Measurements from ENCODE around the gene CDH20.

Gene CDH20

GRCh38 chr18:61420218-61420885, 87.1 kb downstream of the CDH20 start:
- DNase-seq (ENCODE audit: low spot score), result no peak

GRCh38 chr18:61426492-61427053, 93.3 kb downstream of the CDH20 start:
- DNase-seq (ENCODE audit: low spot score), result no peak

GRCh38 chr18:61428266-61428665, 95.0 kb downstream of the CDH20 start:
- DNase-seq (ENCODE audit: low spot score), result no peak

GRCh38 chr18:61432590-61432989, 99.4 kb downstream of the CDH20 start:
- DNase-seq (ENCODE audit: low spot score), result no peak

GRCh38 chr18:61435064-61435652, 101.9 kb downstream of the CDH20 start:
- peak; percentile 19 for DNase-seq (ENCODE audit: low spot score)

- no peak for DNase-seq (ENCODE audit: low spot score)
Observed at GRCh38 chr18:61443081-61443725, 110.0 kb downstream of the CDH20 start.

GRCh38 chr18:61448316-61448715, 115.1 kb downstream of the CDH20 start:
- no peak for DNase-seq (ENCODE audit: low spot score)

- DNase-seq (ENCODE audit: low spot score), result no peak
Observed at GRCh38 chr18:61459896-61460648, 126.8 kb downstream of the CDH20 start.

GRCh38 chr18:61464551-61465142, 131.4 kb downstream of the CDH20 start:
- DNase-seq (ENCODE audit: low spot score), result no peak

- no peak for DNase-seq (ENCODE audit: low spot score)
Observed at GRCh38 chr18:61466736-61467135, 133.5 kb downstream of the CDH20 start.

GRCh38 chr18:61470031-61470674, 136.9 kb downstream of the CDH20 start:
- no peak for DNase-seq (ENCODE audit: low spot score)

GRCh38 chr18:61471541-61471940, 138.3 kb downstream of the CDH20 start:
- DNase-seq (ENCODE audit: low spot score), result no peak

GRCh38 chr18:61471942-61472341, 138.7 kb downstream of the CDH20 start:
- no peak for DNase-seq (ENCODE audit: low spot score)

- no peak for DNase-seq (ENCODE audit: low spot score)
Observed at GRCh38 chr18:61474341-61474740, 141.1 kb downstream of the CDH20 start.

GRCh38 chr18:61474918-61475317, 141.7 kb downstream of the CDH20 start:
- peak; percentile 77 for DNase-seq (ENCODE audit: low spot score)

GRCh38 chr18:61475931-61476330, 142.7 kb downstream of the CDH20 start:
- DNase-seq (ENCODE audit: low spot score), result no peak

- no peak for DNase-seq (ENCODE audit: low spot score)
Observed at GRCh38 chr18:61489334-61489733, 156.1 kb downstream of the CDH20 start.

- DNase-seq (ENCODE audit: low spot score), result no peak
Observed at GRCh38 chr18:61496374-61496773, 163.1 kb downstream of the CDH20 start.

- DNase-seq (ENCODE audit: low spot score), result no peak
Observed at GRCh38 chr18:61497422-61497821, 164.2 kb downstream of the CDH20 start.

- peak; percentile 54 for DNase-seq (ENCODE audit: low spot score)
Observed at GRCh38 chr18:61502472-61502871, 169.2 kb downstream of the CDH20 start.

GRCh38 chr18:61503688-61504087, 170.5 kb downstream of the CDH20 start:
- DNase-seq (ENCODE audit: low spot score), result no peak
